ENCODE results near the gene FRMD8. TPM values are rescaled to one million over a fixed set of nuclear protein-coding genes. Genes with fewer than 3 reads are reported as not detected.

The FRMD8 gene
- polyA plus RNA-seq, 1 donor from 2014 or later = 22.2 TPM

DNA sequence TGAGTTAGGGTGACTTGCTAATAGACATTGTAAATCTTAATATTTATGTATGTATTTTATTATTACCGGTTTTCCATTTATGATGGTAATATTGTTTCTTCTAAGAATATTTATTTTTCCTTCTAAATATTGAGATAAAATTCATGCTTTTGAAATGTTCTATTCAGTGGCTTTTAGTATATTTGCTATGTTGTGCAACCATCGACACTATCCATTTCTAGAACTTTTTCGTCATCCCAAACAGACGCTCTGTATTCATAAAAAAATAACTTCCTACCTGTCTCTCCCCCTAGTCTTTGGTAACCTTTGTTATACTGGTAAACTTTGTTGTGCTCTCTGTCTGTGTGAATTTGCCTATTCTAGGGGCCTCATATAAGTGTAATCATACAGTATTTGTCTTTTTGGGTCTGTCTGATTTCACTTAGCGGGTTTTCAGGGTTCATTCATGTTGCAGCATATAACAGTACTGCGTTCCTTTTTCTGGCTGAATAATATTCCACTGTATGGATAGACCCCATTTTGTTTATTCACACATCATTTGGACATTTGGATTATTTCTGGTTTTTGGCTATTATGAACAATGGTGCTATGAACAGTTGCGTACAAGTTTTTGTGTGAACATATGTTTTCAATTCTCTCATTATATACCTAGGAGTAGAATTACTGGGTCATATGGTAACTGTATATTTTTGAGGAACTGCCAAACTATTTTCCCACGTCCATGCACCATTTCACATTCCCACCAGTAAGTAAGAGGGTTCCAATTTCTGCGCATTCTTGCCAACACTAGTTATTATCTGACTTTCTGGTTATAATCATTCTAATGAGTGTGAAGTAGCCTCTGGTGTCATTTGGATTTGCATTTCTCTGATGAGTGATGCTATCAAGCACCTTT is 52.1 kb downstream of the FRMD8 start:
- Histone ChIP-seq H3K27ac (ENCODE audit: low read length) (no peak overlapping the region), H3K9me2 (ENCODE audit: insufficient read depth, low read length) (no peaks in the 10 kb centered on the region), H3K4me3 (ENCODE audit: low read length) (no peak overlapping the region), H3K79me2 (replicated peaks; ENCODE audit: insufficient read depth, low read length) (no peaks in the 10 kb centered on the region), H3K36me3 (ENCODE audit: insufficient read depth, low read length) (no peaks in the 10 kb centered on the region), H2AFZ (ENCODE audit: low read depth, low read length) (no peak overlapping the region), H3F3A (ENCODE audit: insufficient read depth, low read length, poor library complexity, severe bottlenecking) (no peaks in the 10 kb centered on the region), H3K9me3 (ENCODE audit: low read length) (no peaks in the 10 kb centered on the region), H4K20me1 (ENCODE audit: insufficient read depth) (no peaks in the 10 kb centered on the region), H3K9ac (ENCODE audit: low read length) (no peak overlapping the region), H3K4me2 (ENCODE audit: low read length) (no peak overlapping the region), H3K27me3 (ENCODE audit: insufficient read depth, low read depth, low read length) (no peaks in the 10 kb centered on the region)
- TF ChIP-seq SMC3 (conservative IDR thresholded peaks at IDR 0.05; ENCODE audit: poor library complexity) (no peak), EP300 (conservative IDR thresholded peaks at IDR 0.05; ENCODE audit: poor library complexity, severe bottlenecking) (no peak), EZH2 (IDR thresholded peaks at IDR 0.05; ENCODE audit: borderline replicate concordance, insufficient read depth, low read length, poor library complexity, severe bottlenecking) (no peak), MXI1 (conservative IDR thresholded peaks at IDR 0.05; ENCODE audit: poor library complexity, severe bottlenecking) (no peak), POLR2AphosphoS5 (IDR thresholded peaks at IDR 0.05) (no peak), RAD21 (conservative IDR thresholded peaks at IDR 0.05) (no peak), TAF1 (IDR thresholded peaks at IDR 0.05; ENCODE audit: low read depth) (no peak)
- TF ChIP-seq, protein P1, sequence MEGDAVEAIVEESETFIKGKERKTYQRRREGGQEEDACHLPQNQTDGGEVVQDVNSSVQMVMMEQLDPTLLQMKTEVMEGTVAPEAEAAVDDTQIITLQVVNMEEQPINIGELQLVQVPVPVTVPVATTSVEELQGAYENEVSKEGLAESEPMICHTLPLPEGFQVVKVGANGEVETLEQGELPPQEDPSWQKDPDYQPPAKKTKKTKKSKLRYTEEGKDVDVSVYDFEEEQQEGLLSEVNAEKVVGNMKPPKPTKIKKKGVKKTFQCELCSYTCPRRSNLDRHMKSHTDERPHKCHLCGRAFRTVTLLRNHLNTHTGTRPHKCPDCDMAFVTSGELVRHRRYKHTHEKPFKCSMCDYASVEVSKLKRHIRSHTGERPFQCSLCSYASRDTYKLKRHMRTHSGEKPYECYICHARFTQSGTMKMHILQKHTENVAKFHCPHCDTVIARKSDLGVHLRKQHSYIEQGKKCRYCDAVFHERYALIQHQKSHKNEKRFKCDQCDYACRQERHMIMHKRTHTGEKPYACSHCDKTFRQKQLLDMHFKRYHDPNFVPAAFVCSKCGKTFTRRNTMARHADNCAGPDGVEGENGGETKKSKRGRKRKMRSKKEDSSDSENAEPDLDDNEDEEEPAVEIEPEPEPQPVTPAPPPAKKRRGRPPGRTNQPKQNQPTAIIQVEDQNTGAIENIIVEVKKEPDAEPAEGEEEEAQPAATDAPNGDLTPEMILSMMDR (IDR thresholded peaks at IDR 0.05; ENCODE audit: poor library complexity, severe bottlenecking) = no peak
- TF ChIP-seq, protein P2, sequence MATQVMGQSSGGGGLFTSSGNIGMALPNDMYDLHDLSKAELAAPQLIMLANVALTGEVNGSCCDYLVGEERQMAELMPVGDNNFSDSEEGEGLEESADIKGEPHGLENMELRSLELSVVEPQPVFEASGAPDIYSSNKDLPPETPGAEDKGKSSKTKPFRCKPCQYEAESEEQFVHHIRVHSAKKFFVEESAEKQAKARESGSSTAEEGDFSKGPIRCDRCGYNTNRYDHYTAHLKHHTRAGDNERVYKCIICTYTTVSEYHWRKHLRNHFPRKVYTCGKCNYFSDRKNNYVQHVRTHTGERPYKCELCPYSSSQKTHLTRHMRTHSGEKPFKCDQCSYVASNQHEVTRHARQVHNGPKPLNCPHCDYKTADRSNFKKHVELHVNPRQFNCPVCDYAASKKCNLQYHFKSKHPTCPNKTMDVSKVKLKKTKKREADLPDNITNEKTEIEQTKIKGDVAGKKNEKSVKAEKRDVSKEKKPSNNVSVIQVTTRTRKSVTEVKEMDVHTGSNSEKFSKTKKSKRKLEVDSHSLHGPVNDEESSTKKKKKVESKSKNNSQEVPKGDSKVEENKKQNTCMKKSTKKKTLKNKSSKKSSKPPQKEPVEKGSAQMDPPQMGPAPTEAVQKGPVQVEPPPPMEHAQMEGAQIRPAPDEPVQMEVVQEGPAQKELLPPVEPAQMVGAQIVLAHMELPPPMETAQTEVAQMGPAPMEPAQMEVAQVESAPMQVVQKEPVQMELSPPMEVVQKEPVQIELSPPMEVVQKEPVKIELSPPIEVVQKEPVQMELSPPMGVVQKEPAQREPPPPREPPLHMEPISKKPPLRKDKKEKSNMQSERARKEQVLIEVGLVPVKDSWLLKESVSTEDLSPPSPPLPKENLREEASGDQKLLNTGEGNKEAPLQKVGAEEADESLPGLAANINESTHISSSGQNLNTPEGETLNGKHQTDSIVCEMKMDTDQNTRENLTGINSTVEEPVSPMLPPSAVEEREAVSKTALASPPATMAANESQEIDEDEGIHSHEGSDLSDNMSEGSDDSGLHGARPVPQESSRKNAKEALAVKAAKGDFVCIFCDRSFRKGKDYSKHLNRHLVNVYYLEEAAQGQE (IDR thresholded peaks at IDR 0.05; ENCODE audit: borderline replicate concordance) = no peak

DNA sequence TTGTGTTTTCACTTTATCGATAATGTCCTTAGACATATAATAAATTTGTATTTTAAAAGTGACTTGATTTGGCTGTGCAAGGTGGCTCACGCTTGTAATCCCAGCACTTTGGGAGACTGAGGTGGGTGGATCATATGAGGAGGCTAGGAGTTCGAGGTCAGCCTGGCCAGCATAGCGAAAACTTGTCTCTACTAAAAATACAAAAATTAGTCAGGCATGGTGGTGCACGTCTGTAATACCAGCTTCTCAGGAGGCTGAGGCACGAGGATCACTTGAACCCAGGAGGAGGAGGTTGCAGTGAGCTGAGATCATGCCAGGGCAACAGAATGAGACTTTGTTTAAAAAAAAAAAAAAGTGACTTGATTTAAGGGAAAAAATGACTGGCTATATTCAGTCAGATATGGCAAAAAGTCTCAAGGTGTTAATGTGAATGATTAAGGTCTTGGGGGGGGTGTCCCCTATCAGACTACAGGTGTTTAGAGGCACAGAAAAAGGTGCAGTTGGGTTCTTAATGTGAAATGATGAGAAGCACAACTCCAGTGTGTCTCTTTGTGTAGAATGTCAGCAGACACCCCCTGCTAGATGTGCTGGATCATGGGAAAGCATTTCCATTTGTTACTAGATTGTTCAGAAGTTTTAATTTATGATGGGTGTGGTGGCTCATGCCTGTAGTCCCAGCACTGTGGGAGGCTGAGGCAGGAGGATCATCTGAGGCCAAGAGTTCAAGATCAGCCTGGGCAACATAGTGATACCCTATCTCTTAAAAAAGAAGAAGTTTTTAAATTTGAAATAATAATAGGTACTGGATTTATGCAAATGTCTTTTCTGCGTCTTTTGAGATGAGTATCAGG is 53.1 kb downstream of the FRMD8 start:
- no peaks in the 10 kb centered on the region for H3K27me3 ChIP-seq (ENCODE audit: insufficient read depth, low read depth, low read length)
- no peaks in the 10 kb centered on the region for H3K9me3 ChIP-seq (ENCODE audit: low read length)
- no peaks in the 10 kb centered on the region for H4K20me1 ChIP-seq (ENCODE audit: insufficient read depth)
- no peak overlapping the region for H3K27ac ChIP-seq (ENCODE audit: low read length)
- no peak overlapping the region for H3K9ac ChIP-seq (ENCODE audit: low read length)
- no peaks in the 10 kb centered on the region for H3F3A ChIP-seq (ENCODE audit: insufficient read depth, low read length, poor library complexity, severe bottlenecking)
- H3K4me3 ChIP-seq (ENCODE audit: low read length) = no peak overlapping the region
- H3K4me2 ChIP-seq (ENCODE audit: low read length) = no peak overlapping the region
- no peaks in the 10 kb centered on the region for H3K36me3 ChIP-seq (ENCODE audit: insufficient read depth, low read length)
- no peaks in the 10 kb centered on the region for H3K79me2 ChIP-seq (replicated peaks; ENCODE audit: insufficient read depth, low read length)
- H2AFZ ChIP-seq (ENCODE audit: low read depth, low read length) = no peak overlapping the region
- no peak for TF ChIP-seq EP300 (conservative IDR thresholded peaks at IDR 0.05; ENCODE audit: poor library complexity, severe bottlenecking)
- H3K9me2 ChIP-seq (ENCODE audit: insufficient read depth, low read length) = no peaks in the 10 kb centered on the region

Data from neural cell (in vitro differentiated cells).